ENCODE data around the gene GOLGA6L10.
"Not testable (repeated sequence)": the region's sequence is repeated elsewhere in the genome, so short reads cannot be mapped to it uniquely, and the experiment has no call there.

GOLGA6L10 gene

GRCh38 chr15:82342632-82343374 lies 6.5 kb downstream of the GOLGA6L10 start:
- DNase-seq: not testable (repeated sequence)

GRCh38 chr15:82338573-82338972 lies 10.7 kb downstream of the GOLGA6L10 start:
- peak; percentile 9 for DNase-seq

- not testable (repeated sequence) for DNase-seq
Measured at GRCh38 chr15:82338053-82338452, 11.2 kb downstream of the GOLGA6L10 start.

GRCh38 chr15:82337051-82337450 lies 12.2 kb downstream of the GOLGA6L10 start:
- not testable (repeated sequence) for DNase-seq

- DNase-seq: not testable (repeated sequence)
Measured at GRCh38 chr15:82336180-82336647, 13.1 kb downstream of the GOLGA6L10 start.

DNA sequence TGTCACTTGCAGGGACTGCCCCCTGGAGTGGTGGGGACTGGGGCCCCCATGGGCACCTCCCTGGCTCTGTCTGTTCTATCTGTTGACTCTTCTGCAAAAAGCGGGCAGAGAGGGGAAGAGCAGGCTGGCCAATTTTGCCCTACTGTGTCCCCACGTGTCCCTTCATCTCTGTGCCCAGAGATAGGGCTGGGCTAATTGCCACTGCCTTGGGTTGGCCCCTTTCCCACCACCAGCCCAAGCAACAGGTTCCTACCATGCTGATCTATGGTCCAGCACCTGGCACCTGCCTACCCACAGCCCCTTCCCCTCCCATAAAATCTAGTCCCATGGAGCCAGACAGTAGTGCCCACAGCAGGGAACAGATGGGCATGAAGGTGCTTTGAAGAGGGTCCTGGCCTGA lies 14.3 kb downstream of the GOLGA6L10 start:
- DNase-seq: not testable (repeated sequence)

- DNase-seq: not testable (repeated sequence)
Measured at GRCh38 chr15:82334554-82334932, 14.7 kb downstream of the GOLGA6L10 start.

- DNase-seq: peak; percentile 15
Measured at GRCh38 chr15:82333603-82334553, 15.4 kb downstream of the GOLGA6L10 start.

- not testable (repeated sequence) for DNase-seq
Measured at GRCh38 chr15:82332711-82333602, 16.3 kb downstream of the GOLGA6L10 start.

DNA sequence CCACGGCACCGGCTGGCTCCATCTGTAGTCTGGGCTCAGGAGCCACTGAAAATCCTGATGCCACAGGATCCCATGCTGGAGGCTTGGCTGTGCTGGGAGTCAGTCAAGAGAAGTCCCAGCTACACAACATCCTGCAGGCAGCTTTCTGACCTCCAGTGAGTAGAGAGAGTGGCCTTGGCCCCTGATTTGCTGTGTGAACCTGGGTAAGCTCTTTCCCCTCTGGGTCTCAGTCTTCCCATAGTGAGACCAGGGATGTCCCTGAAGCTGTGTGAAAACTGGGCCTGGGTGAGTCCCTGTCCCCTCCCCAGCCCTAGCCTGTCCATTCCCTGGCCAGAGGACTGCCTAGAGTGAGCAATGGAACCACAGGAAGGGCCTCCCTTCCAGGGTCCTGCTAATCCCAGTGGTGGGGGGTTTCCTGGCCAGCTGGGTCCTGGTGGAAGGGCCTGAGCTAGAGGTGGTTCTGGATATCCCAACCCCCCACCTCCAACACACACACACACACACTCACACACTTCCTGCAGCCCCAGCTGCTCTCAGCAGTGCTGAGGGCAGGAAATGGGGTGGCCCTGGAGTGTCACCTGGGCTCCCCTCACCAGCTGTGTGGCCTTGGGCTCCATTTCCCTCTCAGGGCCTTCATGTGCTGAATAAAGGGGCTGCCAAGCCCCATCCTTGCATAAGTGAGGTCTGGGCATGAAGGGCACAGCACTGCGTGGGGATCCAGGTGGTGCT lies 17.5 kb downstream of the GOLGA6L10 start:
- DNase-seq: not testable (repeated sequence)

DNA sequence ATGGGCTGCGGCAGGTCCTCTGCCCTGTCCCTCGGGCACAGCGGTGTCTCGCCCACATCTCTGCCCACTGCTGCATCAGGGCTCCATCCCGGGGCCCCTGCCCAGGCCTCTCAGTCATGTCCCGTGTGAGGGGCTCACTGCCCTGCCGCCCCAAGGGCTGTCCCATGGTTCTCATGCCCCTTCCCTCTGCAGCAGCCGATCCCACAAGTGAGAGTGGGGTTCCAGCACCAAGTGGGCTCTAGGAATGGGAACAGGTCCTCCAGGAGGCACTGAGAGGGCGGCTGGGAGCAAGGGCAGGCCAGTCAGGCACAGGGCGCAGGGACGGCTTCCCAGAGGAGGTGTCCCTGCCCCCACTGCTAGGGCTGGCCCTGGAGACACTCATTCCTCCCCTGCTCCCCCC lies 18.4 kb downstream of the GOLGA6L10 start:
- DNase-seq: not testable (repeated sequence)

GRCh38 chr15:82329039-82329438 lies 20.2 kb downstream of the GOLGA6L10 start:
- DNase-seq: not testable (repeated sequence)

DNA sequence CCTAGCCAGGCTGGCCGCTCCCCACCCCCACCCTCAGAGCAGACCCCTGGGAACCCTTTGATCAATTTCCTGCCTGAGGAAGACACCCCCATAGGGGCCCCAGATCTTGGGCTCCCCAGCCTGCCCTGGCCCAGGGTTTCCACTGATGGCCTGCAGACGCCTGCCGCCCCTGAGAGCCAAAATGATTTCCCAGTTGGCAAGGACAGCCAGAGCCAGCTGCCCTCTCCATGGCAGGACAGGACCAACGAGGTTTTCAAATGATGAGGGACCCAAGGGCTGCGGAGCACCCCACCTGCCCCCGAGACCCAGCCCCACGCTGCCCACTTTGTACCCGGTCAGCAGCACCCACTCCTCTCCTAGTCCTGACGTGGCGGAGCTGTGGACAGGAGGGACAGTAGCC lies 21.9 kb downstream of the GOLGA6L10 start:
- not testable (repeated sequence) for DNase-seq

- not testable (repeated sequence) for DNase-seq
Measured at GRCh38 chr15:82326896-82327295, 22.4 kb downstream of the GOLGA6L10 start.

DNA sequence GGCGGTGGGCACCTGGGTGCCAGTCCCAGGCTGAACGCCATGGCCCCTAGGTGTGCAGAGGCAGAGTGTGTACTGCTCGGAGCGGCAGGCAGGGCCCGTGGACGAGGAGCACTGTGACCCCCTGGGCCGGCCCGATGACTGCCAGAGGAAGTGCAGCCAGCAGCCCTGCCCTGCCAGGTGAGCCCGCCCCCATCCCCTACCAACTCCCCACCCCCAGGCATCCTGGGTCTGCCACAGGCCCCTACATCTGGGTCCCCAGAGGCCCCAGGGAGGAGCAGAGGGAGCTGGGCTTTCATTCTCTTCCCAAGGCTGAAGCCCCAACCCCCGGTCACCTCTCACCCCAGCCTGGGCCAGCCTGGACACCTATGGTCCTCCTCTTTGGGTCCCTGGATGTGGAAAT lies 23.6 kb downstream of the GOLGA6L10 start:
- DNase-seq: not testable (repeated sequence)

- not testable (repeated sequence) for DNase-seq
Measured at GRCh38 chr15:82324831-82325230, 24.4 kb downstream of the GOLGA6L10 start.

GRCh38 chr15:82322488-82322887 lies 26.8 kb downstream of the GOLGA6L10 start:
- not testable (repeated sequence) for DNase-seq

DNA sequence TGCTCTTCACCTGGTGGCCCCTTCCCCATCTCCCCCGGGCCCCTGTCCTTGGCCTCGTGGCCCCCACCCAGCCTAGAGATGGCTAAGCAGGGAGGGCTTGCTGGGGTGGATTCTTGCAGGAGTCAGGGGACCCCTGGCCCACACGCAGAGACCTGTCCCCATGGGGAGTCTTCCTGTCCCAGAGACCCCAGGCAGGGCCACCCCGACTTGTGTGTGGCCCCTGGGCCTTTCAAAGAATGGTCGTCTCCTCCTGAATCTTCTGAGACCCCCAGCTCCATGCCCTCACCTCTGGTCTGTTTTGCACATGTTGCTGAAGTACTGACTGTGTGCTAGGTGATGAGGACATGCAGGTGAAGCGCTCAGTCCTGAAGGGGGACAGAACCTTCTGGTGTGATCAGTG lies 28.4 kb downstream of the GOLGA6L10 start:
- DNase-seq: not testable (repeated sequence)

GRCh38 chr15:82319522-82320278 lies 29.6 kb downstream of the GOLGA6L10 start:
- not testable (repeated sequence) for DNase-seq

GRCh38 chr15:82318281-82318680 lies 31.0 kb downstream of the GOLGA6L10 start:
- DNase-seq: not testable (repeated sequence)

GRCh38 chr15:82317516-82317915 lies 31.8 kb downstream of the GOLGA6L10 start:
- DNase-seq: not testable (repeated sequence)
